Measurements from ENCODE around the gene ACTA2. TPM values are rescaled to one million over a fixed set of nuclear protein-coding genes. Genes with fewer than 3 reads are reported as not detected.

The ACTA2 gene
- total RNA-seq, 3 donors from 2014 or later (not counting 1 experiment from before 2014, with no cell fraction given), result 5.0 to 13.1 (median 7.4) TPM

GRCh38 chr10:88946200-88946599, 6.4 kb downstream of the ACTA2 start:
- Histone ChIP-seq H3K27ac (ENCODE audit: low read length) (no peak overlapping the region), H3K27me3 (ENCODE audit: control insufficient read depth, insufficient read depth, low read length) (no peaks in the 10 kb centered on the region), H3K4me1 (ENCODE audit: control insufficient read depth, insufficient read depth, low read length) (no peaks in the 10 kb centered on the region), H3K4me3 (ENCODE audit: low read length) (no peak overlapping the region), H3K9me3 (ENCODE audit: control insufficient read depth, insufficient read depth, low read length) (no peaks in the 10 kb centered on the region), H3K36me3 (ENCODE audit: control insufficient read depth, insufficient read depth, low read length) (no peaks in the 10 kb centered on the region)
- H3K9me3 Mint-ChIP-seq, result no peaks in the 10 kb centered on the region
- no peaks in the 10 kb centered on the region for H3K27me3 Mint-ChIP-seq (ENCODE audit: low read depth in 2 of 2)
- intact Hi-C loops (cut with micrococcal nuclease), result no loop called here
- 75% methylated on average over 1 of the region's 1 CpG for WGBS (ENCODE audit: insufficient coverage)
- H3K27ac Mint-ChIP-seq, result no peak overlapping the region
- no peaks in the 10 kb centered on the region for H3K36me3 Mint-ChIP-seq
- ATAC-seq (no peak), DNase-seq (no peak)
- TF ChIP-seq CTCF (IDR thresholded peaks at IDR 0.05), result no peak
- no peaks in the 10 kb centered on the region for H3K4me1 Mint-ChIP-seq
- H3K4me3 Mint-ChIP-seq, result no peak overlapping the region

- ATAC-seq (no peak), DNase-seq (no peak)
- H3K36me3 Mint-ChIP-seq, result no peaks in the 10 kb centered on the region
- no peak overlapping the region for H3K27ac Mint-ChIP-seq
- Histone ChIP-seq H3K4me1 (ENCODE audit: control insufficient read depth, insufficient read depth, low read length) (no peaks in the 10 kb centered on the region), H3K36me3 (ENCODE audit: control insufficient read depth, insufficient read depth, low read length) (no peaks in the 10 kb centered on the region), H3K4me3 (ENCODE audit: low read length) (no peak overlapping the region), H3K9me3 (ENCODE audit: control insufficient read depth, insufficient read depth, low read length) (no peaks in the 10 kb centered on the region), H3K27me3 (ENCODE audit: control insufficient read depth, insufficient read depth, low read length) (no peaks in the 10 kb centered on the region), H3K27ac (ENCODE audit: low read length) (no peak overlapping the region)
- H3K4me1 Mint-ChIP-seq, result no peaks in the 10 kb centered on the region
- TF ChIP-seq CTCF (IDR thresholded peaks at IDR 0.05), result no peak
- no peak overlapping the region for H3K4me3 Mint-ChIP-seq
- intact Hi-C loops (cut with micrococcal nuclease), result no loop called here
- H3K9me3 Mint-ChIP-seq, result no peaks in the 10 kb centered on the region
- no peaks in the 10 kb centered on the region for H3K27me3 Mint-ChIP-seq (ENCODE audit: low read depth in 2 of 2)
- 78% methylated on average over 1 of the region's 3 CpGs for WGBS (ENCODE audit: insufficient coverage)
Measured at GRCh38 chr10:88944813-88945212, 7.8 kb downstream of the ACTA2 start.

DNA sequence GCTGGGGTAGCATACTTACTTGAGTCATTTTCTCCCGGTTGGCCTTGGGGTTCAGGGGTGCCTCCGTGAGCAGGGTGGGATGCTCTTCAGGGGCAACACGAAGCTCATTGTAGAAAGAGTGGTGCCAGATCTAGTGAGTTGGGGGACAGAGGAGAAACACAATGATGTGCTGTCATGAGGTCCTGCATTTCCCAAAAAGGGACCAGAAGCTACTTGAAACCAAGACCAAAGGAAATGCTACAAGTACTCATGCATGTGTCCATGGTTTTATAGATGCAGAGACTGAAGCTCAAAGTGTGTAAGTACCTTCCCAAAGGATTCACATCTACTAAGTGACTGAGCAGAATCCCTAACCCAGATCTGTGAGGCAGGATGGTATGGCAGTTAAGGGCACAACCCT, 8.8 kb downstream of the ACTA2 start:
- no peak for TF ChIP-seq CTCF (IDR thresholded peaks at IDR 0.05)
- no peaks in the 10 kb centered on the region for H3K9me3 ChIP-seq (ENCODE audit: control insufficient read depth, insufficient read depth, low read length)
- Mint-ChIP-seq H3K36me3 (no peaks in the 10 kb centered on the region), H3K27me3 (ENCODE audit: low read depth in 2 of 2) (no peaks in the 10 kb centered on the region), H3K9me3 (no peaks in the 10 kb centered on the region), H3K4me3 (no peak overlapping the region), H3K27ac (no peak overlapping the region), H3K4me1 (no peaks in the 10 kb centered on the region)
- no peaks in the 10 kb centered on the region for H3K27me3 ChIP-seq (ENCODE audit: control insufficient read depth, insufficient read depth, low read length)
- 95% methylated on average over 3 of the region's 3 CpGs for WGBS (ENCODE audit: insufficient coverage)
- ATAC-seq, result no peak
- H3K36me3 ChIP-seq (ENCODE audit: control insufficient read depth, insufficient read depth, low read length), result peaks cover 2% of the 10 kb centered on the region
- no peak for DNase-seq
- no peak overlapping the region for H3K27ac ChIP-seq (ENCODE audit: low read length)
- H3K4me1 ChIP-seq (ENCODE audit: control insufficient read depth, insufficient read depth, low read length), result no peaks in the 10 kb centered on the region
- H3K4me3 ChIP-seq (ENCODE audit: low read length), result no peak overlapping the region
- intact Hi-C loops (cut with micrococcal nuclease), result no loop called here

- Mint-ChIP-seq H3K4me1 (no peaks in the 10 kb centered on the region), H3K27me3 (ENCODE audit: low read depth in 2 of 2) (no peaks in the 10 kb centered on the region), H3K27ac (no peak overlapping the region), H3K36me3 (no peaks in the 10 kb centered on the region), H3K4me3 (no peak overlapping the region), H3K9me3 (no peaks in the 10 kb centered on the region)
- no peak for DNase-seq
- TF ChIP-seq CTCF (IDR thresholded peaks at IDR 0.05), result no peak
- H3K27ac ChIP-seq (ENCODE audit: low read length), result no peak overlapping the region
- H3K27me3 ChIP-seq (ENCODE audit: control insufficient read depth, insufficient read depth, low read length), result no peaks in the 10 kb centered on the region
- no peak overlapping the region for H3K4me3 ChIP-seq (ENCODE audit: low read length)
- intact Hi-C loops (cut with micrococcal nuclease), result no loop called here
- 98% methylated on average over 6 of the region's 6 CpGs for WGBS (ENCODE audit: insufficient coverage)
- H3K9me3 ChIP-seq (ENCODE audit: control insufficient read depth, insufficient read depth, low read length), result no peaks in the 10 kb centered on the region
- H3K36me3 ChIP-seq (ENCODE audit: control insufficient read depth, insufficient read depth, low read length), result peaks cover 5% of the 10 kb centered on the region
- H3K4me1 ChIP-seq (ENCODE audit: control insufficient read depth, insufficient read depth, low read length), result no peaks in the 10 kb centered on the region
- ATAC-seq, result no peak
Measured at GRCh38 chr10:88941026-88941425, 11.5 kb downstream of the ACTA2 start.
